K562 (cell line): ENCODE measurements around the gene HOXA11. TPM values are rescaled to one million over a fixed set of nuclear protein-coding genes. Genes with fewer than 3 reads are reported as not detected.
A peak's percentile ranks its signal among the peaks of the same experiment; 100 is the strongest.

Experiments used
- ATAC-seq: fragments of 200-7000 bp; cut with Tn5 transposase; 3 replicates; pipeline ENCODE4 v1.9.1; 2020; ENCODE audit warnings: moderate library complexity
- BruUV-seq: library from RNA; stranded (reverse); fragments of 400-500 nt; replicated peaks from 2 replicates; lab custom pipeline; 2021; lab: Mats Ljungman, UMichigan
- CTCF ChIA-PET: fragments of 300-600 bp; formaldehyde crosslinking; extraction: SDS; loops from one replicate; lab custom pipeline; 2021; ENCODE audit warnings: low intra/inter-chr PET ratio; lab: Yijun Ruan, JAX
- POLR2A ChIA-PET: fragments of 300-600, 350-650 bp; sonication (Branson Sonifier 250); formaldehyde crosslinking; extraction: SDS; loops from one replicate; lab custom pipeline; 2021; ENCODE audit warnings: antibody characterized with exemption, inconsistent platforms; lab: Yijun Ruan, JAX
- DNase-seq, 4 experiments: peaks; one replicate each; pipeline versions ENCODE4 v3.0.0 to v3.0.0-alpha.2; 2011 to 2018; ENCODE audit warnings: low spot score in 3 of 4, mixed read lengths in 3 of 4; ENCODE audit errors: extremely low read depth in 1 of 4
- FAIRE-seq: peaks from 2 replicates; lab custom pipeline; 2011; peaks lifted over from hg19 to GRCh38; lab: Jason Lieb, UNC
- H2AFZ ChIP-seq: 2 replicates; pipeline ENCODE4 v1.6.0; 2011; ENCODE audit warnings: low read depth, low read length, control low read depth, inconsistent platforms
- H3K27ac ChIP-seq: fragments of 200-600 bp; 3 replicates; pipeline ENCODE4 v1.8.0; 2011; ENCODE audit warnings: low read depth, mild to moderate bottlenecking, control low read depth, inconsistent platforms, low read length, moderate library complexity, mixed read lengths; ENCODE audit errors: extremely low read depth
- H3K27me3 ChIP-seq, 2 experiments: fragments of 300-600 bp in 1 of 2; 2 replicates in 1 of 2; 3 replicates in 1 of 2; pipeline versions ENCODE4 v1.6.0 to v1.8.0; 2011; ENCODE audit warnings: inconsistent platforms in 2 of 2, low read length in 2 of 2, mild to moderate bottlenecking in 1 of 2, mixed read lengths in 1 of 2, moderate library complexity in 1 of 2; ENCODE audit not compliant: control insufficient read depth in 2 of 2, insufficient read depth in 2 of 2
- H3K36me3 ChIP-seq: fragments of 300-600 bp; 3 replicates; pipeline ENCODE4 v1.8.0; 2011; ENCODE audit warnings: mild to moderate bottlenecking, low read length, inconsistent platforms; ENCODE audit not compliant: control insufficient read depth, insufficient read depth
- H3K4me1 ChIP-seq, 2 experiments: fragments of 200-600 bp in 1 of 2; replicated peaks in 1 of 2; 2 replicates in 1 of 2; 3 replicates in 1 of 2; pipeline versions ENCODE4 v1.5.1 to v1.8.0; 2011; ENCODE audit warnings: inconsistent platforms in 2 of 2, low read length in 2 of 2, mild to moderate bottlenecking in 1 of 2, mixed read lengths in 1 of 2, moderate library complexity in 1 of 2; ENCODE audit not compliant: control insufficient read depth in 2 of 2, insufficient read depth in 2 of 2
- H3K4me2 ChIP-seq: 2 replicates; pipeline ENCODE4 v1.6.1; 2011; ENCODE audit warnings: low read length, control low read depth, inconsistent platforms, mixed read lengths; ENCODE audit not compliant: insufficient read depth
- H3K4me3 ChIP-seq: fragments of 200-600 bp; sonication (generic), shearing (Covaris generic); 2 replicates; pipeline ENCODE4 v1.5.1; 2016; ENCODE audit warnings: control low read depth, inconsistent platforms
- H3K79me2 ChIP-seq: fragments of 200-600 bp; 3 replicates; pipeline ENCODE4 v1.8.0; 2011; ENCODE audit warnings: low read length, inconsistent platforms; ENCODE audit not compliant: control insufficient read depth, insufficient read depth
- H3K9ac ChIP-seq, 2 experiments: 2 replicates each; pipeline versions ENCODE4 v1.6.0 to v1.6.1; 2011; ENCODE audit warnings: low read depth in 2 of 2, low read length in 2 of 2, control low read depth in 1 of 2, inconsistent platforms in 1 of 2, mild to moderate bottlenecking in 1 of 2, mixed read lengths in 1 of 2; ENCODE audit not compliant: insufficient read depth in 1 of 2
- H3K9me1 ChIP-seq: one replicate; pipeline ENCODE4 v1.6.0; 2011; ENCODE audit warnings: inconsistent platforms, mild to moderate bottlenecking, low read length, moderate library complexity; ENCODE audit not compliant: control insufficient read depth, insufficient read depth
- H3K9me3 ChIP-seq: replicated peaks from 2 replicates; pipeline ENCODE4 v1.5.1; 2011; ENCODE audit warnings: low read depth, low read length, inconsistent platforms; ENCODE audit not compliant: control insufficient read depth, insufficient read depth
- H4K20me1 ChIP-seq: replicated peaks from 2 replicates; pipeline ENCODE4 v1.6.1; 2011; ENCODE audit warnings: low read length, inconsistent platforms, mixed read lengths; ENCODE audit not compliant: control insufficient read depth, insufficient read depth
- IRF2 ChIP-seq: sonication (generic); formaldehyde crosslinking; IDR thresholded peaks from 2 replicates; pipeline ENCODE4 v1.8.1; 2022; ENCODE audit warnings: mild to moderate bottlenecking, missing genetic modification reagents
- RFX1 ChIP-seq: fragments of 450-650 bp; IDR thresholded peaks from 2 replicates; pipeline ENCODE4 v1.6.1; 2016; ENCODE audit warnings: mild to moderate bottlenecking, moderate library complexity
- RNF2 ChIP-seq: sonication (generic); IDR thresholded peaks from 2 replicates; pipeline ENCODE4 v1.6.1; 2016
- STAT5A ChIP-seq: IDR thresholded peaks from 2 replicates; pipeline ENCODE4 v1.6.1; 2012; ENCODE audit warnings: low read length, inconsistent platforms, borderline replicate concordance
- ZBTB1 ChIP-seq: sonication (generic); formaldehyde crosslinking; IDR thresholded peaks from 2 replicates; pipeline ENCODE4 v1.8.1; 2023; ENCODE audit warnings: missing genetic modification reagents, low read depth, mild to moderate bottlenecking, borderline replicate concordance
- ZNF239 ChIP-seq: fragments of 250-450 bp; sonication (Bioruptor Pico); IDR thresholded peaks from 2 replicates; pipeline ENCODE4 v1.4.0; 2020; ENCODE audit warnings: mild to moderate bottlenecking
- ZNF316 ChIP-seq: fragments of 450-650 bp; IDR thresholded peaks from 2 replicates; pipeline ENCODE4 v1.6.1; 2016
- WGBS: fragments of 100-300 bp; shearing (Covaris generic); methylation state at CpG from one replicate; pipeline ENCODE4 v1.1.6; 2016; ENCODE audit warnings: low coverage, mixed read lengths; ENCODE audit not compliant: insufficient coverage; ENCODE audit errors: missing lambda C conversion rate; 5-methylcytosine and 5-hydroxymethylcytosine counted together
- in situ Hi-C: fragments of 300-500 bp; cut with MboI; formaldehyde crosslinking; loops from 4 replicates; pipeline ENCODE4 v1.15.0; 2018; ENCODE audit warnings: inconsistent platforms, mixed read lengths
- intact Hi-C: fragments of 100-400 bp; cut with micrococcal nuclease; formaldehyde crosslinking; loops from 2 replicates; pipeline ENCODE4 v1.14.2; 2022
- polyA plus RNA-seq, 8 experiments: library from polyadenylated mRNA; depleted of rRNA in 4 of 8; stranded (reverse) in 5 of 8; unstranded in 3 of 8; fragments of >200 nt; fragmentation: Nextera tagmentation in 2 of 8; fragmentation: Illumina TruSeq in 1 of 8; extraction: Ambion mirVana in 2 of 8; extraction: Trizol in 1 of 8; gene quantifications; 2 replicates each; pipeline versions ENCODE4 v1.2.1 to v1.2.3, GENCODE V29; 2011 to 2014; ENCODE audit warnings: inconsistent platforms in 1 of 8, missing spikeins in 1 of 8
- total RNA-seq, 7 experiments: library from RNA; depleted of rRNA in 6 of 7; stranded (reverse); fragments of >200 nt in 6 of 7; fragmentation: Illumina TruSeq in 2 of 7; extraction: Trizol in 2 of 7; gene quantifications; 2 replicates each; pipeline versions ENCODE4 v1.2.1 to v1.2.3, GENCODE V29; 2011 to 2021; ENCODE audit warnings: low replicate concordance in 1 of 7
- TF ChIP-seq, protein P1 (sequence below), 2 experiments: fragments of 450-650 bp in 1 of 2; sonication (generic) in 1 of 2; formaldehyde crosslinking in 1 of 2; IDR thresholded peaks in 1 of 2; conservative IDR thresholded peaks in 1 of 2; 2 replicates each; pipeline versions ENCODE4 v1.6.1 to v1.8.1; 2016 to 2023; ENCODE audit warnings: mild to moderate bottlenecking in 2 of 2, moderate library complexity in 2 of 2, inconsistent platforms in 1 of 2, missing genetic modification reagents in 1 of 2

Gene HOXA11
- total and polyA plus RNA-seq, 9 of the 15 experiments (the other 6 are each of a cell fraction or from before 2014, with no cell fraction given): not detected

DNA sequence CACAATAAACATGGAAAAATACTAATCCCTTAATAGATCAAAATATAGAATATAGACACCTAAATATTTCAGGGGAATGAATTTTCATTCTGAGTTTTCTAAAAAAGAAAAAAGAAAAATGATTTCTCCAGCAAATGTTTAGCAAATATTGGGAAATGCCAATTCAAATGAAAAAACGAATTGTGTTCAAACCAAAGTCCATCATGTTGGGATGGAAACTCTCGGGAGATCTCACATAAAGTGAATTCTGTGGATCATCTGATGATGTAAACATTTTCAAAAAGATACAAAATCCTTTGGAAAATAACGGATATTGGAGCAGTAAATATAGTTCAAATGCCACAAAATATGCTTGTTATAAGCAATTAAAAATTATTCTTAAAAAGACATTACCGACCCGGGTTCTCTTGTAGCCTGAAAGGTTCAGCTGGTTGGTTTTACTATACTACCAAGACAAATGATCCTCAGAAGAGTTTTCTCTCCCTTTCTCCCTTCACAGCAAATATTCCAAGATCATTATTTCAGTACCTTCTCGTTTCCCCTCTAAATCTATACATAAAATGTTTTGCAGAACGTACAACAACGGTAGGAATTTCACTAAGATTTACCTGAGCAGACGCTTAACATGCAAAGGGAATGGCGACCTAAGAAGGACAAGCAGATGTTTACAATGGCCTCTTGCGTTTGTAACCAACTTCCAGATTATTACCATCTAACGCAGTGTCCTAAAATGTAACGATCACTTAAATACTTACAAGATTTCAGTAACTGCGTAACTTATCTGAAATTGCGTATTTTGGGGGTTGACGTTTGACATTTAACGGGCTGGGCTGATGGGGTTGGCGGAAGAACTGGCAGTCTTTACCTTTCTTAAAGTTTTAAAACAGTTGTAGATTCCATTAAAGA lies 12.4 kb upstream of the HOXA11 start:
- no peaks in the 10 kb centered on the region for H3K79me2 ChIP-seq
- no peaks in the 10 kb centered on the region for H3K9me3 ChIP-seq
- 0 out of 2 replicates have a peak, but pooled peaks cover 3% of the 10 kb centered on the region for H4K20me1 ChIP-seq
- WGBS: 7% methylated on average over 18 of the region's 18 CpGs
- ChIA-PET CTCF (interaction anchor here (0.7 to 2.8 kb wide), 4 partner anchors 130 to 736 kb away, joined by 3 to 25 read pairs (median 8); no protein-coding TSS in a partner anchor), POLR2A (no interaction called here)
- H3K36me3 ChIP-seq: no peaks in the 10 kb centered on the region
- no peak overlapping the region for H3K9ac ChIP-seq
- no peaks in the 10 kb centered on the region for H3K9me1 ChIP-seq
- ATAC-seq: no peak
- H3K4me2 ChIP-seq: no peak overlapping the region
- peaks cover 0 to 17% of the 10 kb centered on the region in 2 experiments; a peak in 1 of 5 replicates for H3K4me1 ChIP-seq
- peaks cover 28 to 49% of the 10 kb centered on the region in 2 experiments for H3K27me3 ChIP-seq
- H3K4me3 ChIP-seq: no peak overlapping the region
- no peak overlapping the region for H2AFZ ChIP-seq
- intact Hi-C loops: loop anchor here (2.0 to 5.0 kb wide), 4 partner anchors 380 to 895 kb away; no protein-coding TSS in a partner anchor
- H3K27ac ChIP-seq: no peak overlapping the region
- no TSS peak for BruUV-seq
- no peak for FAIRE-seq
- no peak for DNase-seq
- TF ChIP-seq RNF2 (peak; percentile 36; the same call in 1 of the 2 replicates), ZNF316 (no peak), RFX1 (no peak), ZBTB1 (CRISPR knock-in tag) (no peak), IRF2 (CRISPR knock-in tag) (no peak), ZNF239 (CRISPR knock-in tag) (peak; percentile 85), STAT5A (no peak)
- TF ChIP-seq, protein P1, sequence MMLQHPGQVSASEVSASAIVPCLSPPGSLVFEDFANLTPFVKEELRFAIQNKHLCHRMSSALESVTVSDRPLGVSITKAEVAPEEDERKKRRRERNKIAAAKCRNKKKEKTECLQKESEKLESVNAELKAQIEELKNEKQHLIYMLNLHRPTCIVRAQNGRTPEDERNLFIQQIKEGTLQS (IDR thresholded peaks at IDR 0.05): no peak
- TF ChIP-seq, protein P1 (CRISPR knock-in tag; conservative IDR thresholded peaks at IDR 0.05): no peak
- in situ Hi-C loops: no loop called here
